Parathyroid adenoma (tissue), 2 donors: ENCODE measurements around the gene FYB1.

Experiments
- H2AFZ ChIP-seq: fragments of 300-600 bp; sonication (generic); one replicate; pipeline ENCODE4 v1.7.0; 2017; ENCODE audit warnings: antibody characterized with exemption, mild to moderate bottlenecking
- H3K27ac ChIP-seq: fragments of 300-600 bp; sonication (generic); one replicate; pipeline ENCODE4 v1.7.0; 2017
- H3K27me3 ChIP-seq: fragments of 300-600 bp; sonication (generic); one replicate; pipeline ENCODE4 v1.7.0; 2017; ENCODE audit warnings: low read length; ENCODE audit not compliant: control insufficient read depth, insufficient read depth
- H3K36me3 ChIP-seq: fragments of 300-600 bp; sonication (generic); one replicate; pipeline ENCODE4 v1.7.0; 2017; ENCODE audit warnings: low read length; ENCODE audit not compliant: control insufficient read depth, insufficient read depth
- H3K4me1 ChIP-seq: fragments of 300-600 bp; sonication (generic); one replicate; pipeline ENCODE4 v1.7.0; 2017; ENCODE audit warnings: control low read depth
- H3K4me2 ChIP-seq: fragments of 300-600 bp; sonication (generic); one replicate; pipeline ENCODE4 v1.7.0; 2017; ENCODE audit warnings: low read length
- H3K4me3 ChIP-seq: fragments of 300-600 bp; sonication (generic); one replicate; pipeline ENCODE4 v1.7.0; 2017; ENCODE audit warnings: low read depth, low read length
- H3K79me2 ChIP-seq: fragments of 300-600 bp; sonication (generic); one replicate; pipeline ENCODE4 v1.7.0; 2017; ENCODE audit warnings: control low read depth
- H3K9ac ChIP-seq: fragments of 300-600 bp; sonication (generic); one replicate; pipeline ENCODE4 v1.7.0; 2017; ENCODE audit warnings: mild to moderate bottlenecking
- H3K9me3 ChIP-seq: fragments of 300-600 bp; sonication (generic); one replicate; pipeline ENCODE4 v1.7.0; 2017; ENCODE audit warnings: low read length; ENCODE audit not compliant: control insufficient read depth
- TF ChIP-seq, protein P1 (sequence below): fragments of 300-600 bp; sonication (generic); IDR thresholded peaks from one replicate; pipeline ENCODE4 v1.7.0; 2017; ENCODE audit warnings: antibody characterized with exemption, mild to moderate bottlenecking
- donor health status: primary hyperparathyroidism.

FYB1 gene

DNA sequence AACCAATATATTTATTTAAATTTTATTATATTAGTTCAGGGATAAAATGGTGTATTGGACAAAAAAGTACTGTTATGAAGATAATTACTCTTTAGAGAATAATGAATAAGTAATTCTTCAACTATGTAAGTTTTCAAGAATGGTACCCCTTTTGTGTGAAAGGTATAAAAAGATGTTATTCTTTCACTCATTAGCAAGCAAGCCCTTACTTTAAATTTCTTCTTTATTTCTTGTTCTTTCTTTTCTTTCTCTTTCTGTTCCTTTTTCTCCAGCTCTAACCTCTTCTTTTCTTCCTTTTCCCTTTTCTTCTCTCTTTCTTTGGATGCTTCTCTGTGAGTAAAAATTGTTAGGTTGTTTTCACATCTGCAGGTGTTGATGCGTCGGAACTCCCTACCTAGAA lies 82.0 kb downstream of the FYB1 start:
- no peaks in the 10 kb centered on the region for H3K9me3 ChIP-seq
- no peaks in the 10 kb centered on the region for H3K27me3 ChIP-seq
- H2AFZ ChIP-seq: no peak overlapping the region
- TF ChIP-seq, protein P1, sequence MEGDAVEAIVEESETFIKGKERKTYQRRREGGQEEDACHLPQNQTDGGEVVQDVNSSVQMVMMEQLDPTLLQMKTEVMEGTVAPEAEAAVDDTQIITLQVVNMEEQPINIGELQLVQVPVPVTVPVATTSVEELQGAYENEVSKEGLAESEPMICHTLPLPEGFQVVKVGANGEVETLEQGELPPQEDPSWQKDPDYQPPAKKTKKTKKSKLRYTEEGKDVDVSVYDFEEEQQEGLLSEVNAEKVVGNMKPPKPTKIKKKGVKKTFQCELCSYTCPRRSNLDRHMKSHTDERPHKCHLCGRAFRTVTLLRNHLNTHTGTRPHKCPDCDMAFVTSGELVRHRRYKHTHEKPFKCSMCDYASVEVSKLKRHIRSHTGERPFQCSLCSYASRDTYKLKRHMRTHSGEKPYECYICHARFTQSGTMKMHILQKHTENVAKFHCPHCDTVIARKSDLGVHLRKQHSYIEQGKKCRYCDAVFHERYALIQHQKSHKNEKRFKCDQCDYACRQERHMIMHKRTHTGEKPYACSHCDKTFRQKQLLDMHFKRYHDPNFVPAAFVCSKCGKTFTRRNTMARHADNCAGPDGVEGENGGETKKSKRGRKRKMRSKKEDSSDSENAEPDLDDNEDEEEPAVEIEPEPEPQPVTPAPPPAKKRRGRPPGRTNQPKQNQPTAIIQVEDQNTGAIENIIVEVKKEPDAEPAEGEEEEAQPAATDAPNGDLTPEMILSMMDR: no peak
- no peaks in the 10 kb centered on the region for H3K36me3 ChIP-seq
- H3K4me3 ChIP-seq: no peak overlapping the region
- H3K4me2 ChIP-seq: no peak overlapping the region
- no peak overlapping the region for H3K27ac ChIP-seq
- no peaks in the 10 kb centered on the region for H3K4me1 ChIP-seq
- H3K79me2 ChIP-seq: no peaks in the 10 kb centered on the region
- H3K9ac ChIP-seq: no peak overlapping the region

DNA sequence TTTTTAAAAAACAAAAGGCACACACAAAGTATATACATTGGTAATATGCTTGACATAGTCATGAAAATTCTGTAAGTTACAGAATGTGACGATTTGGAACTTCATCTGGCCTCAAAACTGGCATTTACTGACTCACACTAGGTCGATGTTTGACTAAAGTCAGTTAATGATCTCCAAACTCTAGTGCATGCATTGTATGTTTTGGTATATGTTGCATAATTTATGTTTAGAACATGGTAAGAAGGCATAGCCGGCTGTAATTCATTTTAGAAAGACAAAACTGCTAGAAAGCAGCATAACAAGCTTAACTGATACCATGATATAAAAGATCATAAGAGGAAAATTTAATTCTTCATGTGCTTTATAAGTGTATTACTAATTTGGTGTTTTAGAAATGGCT lies 86.6 kb downstream of the FYB1 start:
- no peaks in the 10 kb centered on the region for H3K36me3 ChIP-seq
- no peak overlapping the region for H3K9ac ChIP-seq
- H3K4me1 ChIP-seq: no peaks in the 10 kb centered on the region
- no peak overlapping the region for H3K27ac ChIP-seq
- no peak overlapping the region for H2AFZ ChIP-seq
- no peak overlapping the region for H3K4me3 ChIP-seq
- TF ChIP-seq, protein P1: no peak
- H3K79me2 ChIP-seq: no peaks in the 10 kb centered on the region
- H3K27me3 ChIP-seq: no peaks in the 10 kb centered on the region
- H3K9me3 ChIP-seq: no peaks in the 10 kb centered on the region
- no peak overlapping the region for H3K4me2 ChIP-seq

DNA sequence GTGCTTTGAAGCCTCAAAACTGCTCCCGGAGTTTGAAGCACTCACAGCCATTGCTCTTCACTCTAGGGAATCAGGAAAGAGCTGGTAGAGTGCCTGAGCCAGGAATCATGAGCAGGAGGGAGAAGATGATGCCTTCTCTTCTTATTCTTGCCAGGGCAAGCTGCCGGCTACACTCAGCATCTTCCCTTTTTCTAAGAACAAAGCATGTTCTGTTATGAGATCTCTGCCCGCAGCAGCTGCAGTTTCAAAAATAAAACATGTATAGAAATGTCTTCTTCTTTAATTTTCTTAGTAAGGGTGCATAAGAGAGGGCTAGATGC lies 87.3 kb downstream of the FYB1 start:
- Histone ChIP-seq H3K36me3 (no peaks in the 10 kb centered on the region), H3K9ac (no peak overlapping the region), H3K4me2 (no peak overlapping the region), H2AFZ (no peak overlapping the region), H3K9me3 (no peaks in the 10 kb centered on the region), H3K4me3 (no peak overlapping the region), H3K27me3 (no peaks in the 10 kb centered on the region), H3K79me2 (no peaks in the 10 kb centered on the region), H3K27ac (no peak overlapping the region), H3K4me1 (no peaks in the 10 kb centered on the region)
- TF ChIP-seq, protein P1: no peak

DNA sequence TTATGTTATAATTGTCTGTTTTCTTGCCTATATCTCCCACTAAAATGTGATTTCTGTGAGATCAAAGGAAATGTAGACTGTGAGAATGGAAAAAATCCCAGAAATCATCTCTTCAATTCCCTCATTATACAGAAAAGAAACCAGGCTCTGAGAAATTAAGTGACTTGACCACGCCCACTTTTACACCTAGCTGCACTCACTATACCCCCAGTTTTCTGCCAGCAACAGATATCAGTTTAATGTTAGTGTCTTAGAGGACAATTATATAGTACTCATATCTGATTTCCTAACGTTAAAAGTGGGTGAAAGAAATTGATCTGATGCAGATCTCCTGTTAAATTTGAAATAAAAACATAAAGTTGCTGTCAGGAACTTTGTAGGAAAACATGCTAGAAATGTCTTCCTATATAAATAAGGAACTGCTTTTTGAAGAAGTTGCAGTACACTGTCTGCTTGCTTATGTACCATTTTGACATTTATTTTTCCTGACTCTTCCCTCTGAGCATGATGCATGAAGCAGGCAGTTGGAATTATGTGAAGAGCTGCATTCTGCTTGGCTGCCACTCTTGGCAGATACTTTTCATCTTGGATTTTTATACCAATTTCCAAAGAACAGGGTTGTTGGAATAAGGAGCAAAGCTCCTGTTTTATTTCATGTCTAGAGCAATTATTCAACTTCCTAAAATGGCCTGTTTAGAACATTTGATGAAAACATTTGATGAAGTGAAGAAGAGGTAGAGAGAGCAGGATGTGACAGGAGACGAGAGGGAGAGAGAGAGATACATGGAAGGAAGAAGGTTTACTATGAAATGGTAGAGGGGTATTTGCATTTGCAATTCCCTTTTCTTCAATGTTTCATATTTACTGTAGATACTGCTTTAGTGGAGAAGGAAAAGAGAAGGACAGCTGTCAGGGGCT lies 87.9 kb downstream of the FYB1 start:
- H3K4me1 ChIP-seq: no peaks in the 10 kb centered on the region
- H3K27ac ChIP-seq: no peak overlapping the region
- no peak overlapping the region for H2AFZ ChIP-seq
- no peaks in the 10 kb centered on the region for H3K27me3 ChIP-seq
- no peaks in the 10 kb centered on the region for H3K9me3 ChIP-seq
- H3K9ac ChIP-seq: no peak overlapping the region
- H3K36me3 ChIP-seq: no peaks in the 10 kb centered on the region
- H3K79me2 ChIP-seq: no peaks in the 10 kb centered on the region
- TF ChIP-seq, protein P1: no peak
- no peak overlapping the region for H3K4me3 ChIP-seq
- H3K4me2 ChIP-seq: no peak overlapping the region

DNA sequence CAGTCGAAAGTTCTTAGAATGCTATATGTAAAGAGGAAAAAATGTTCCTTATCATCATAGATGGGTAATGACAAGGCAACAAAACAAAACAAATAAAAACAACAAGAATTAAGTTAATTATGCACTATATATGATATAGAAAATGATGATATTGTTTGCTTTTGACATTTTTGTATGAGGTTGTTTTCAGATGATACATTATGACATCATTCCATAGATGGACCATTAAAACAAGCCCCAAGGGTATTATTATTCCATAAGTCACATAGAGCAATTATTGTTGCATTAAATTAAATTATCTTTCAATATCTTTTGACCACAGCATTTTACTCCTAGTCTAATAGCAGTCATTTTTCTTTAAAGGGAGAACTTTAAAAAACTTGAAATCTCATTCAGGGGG lies 88.6 kb downstream of the FYB1 start:
- Histone ChIP-seq H3K9ac (no peak overlapping the region), H3K79me2 (no peaks in the 10 kb centered on the region), H3K4me3 (no peak overlapping the region), H3K9me3 (no peaks in the 10 kb centered on the region), H3K27me3 (no peaks in the 10 kb centered on the region), H3K27ac (no peak overlapping the region), H3K36me3 (no peaks in the 10 kb centered on the region), H3K4me2 (no peak overlapping the region), H2AFZ (no peak overlapping the region), H3K4me1 (no peaks in the 10 kb centered on the region)
- TF ChIP-seq, protein P1: no peak
